Brain microvascular endothelial cell (primary cell): ENCODE data around the gene ADISSP.

Experiments used
- DNase-seq: peaks from one replicate; pipeline ENCODE4 v3.0.0-alpha.2; 2020
- H3K27ac ChIP-seq: fragments of 250-450 bp; sonication (Bioruptor Pico); 2 replicates; pipeline ENCODE4 v1.5.1; 2020; ENCODE audit warnings: mild to moderate bottlenecking, moderate library complexity
- H3K27me3 ChIP-seq: fragments of 250-450 bp; sonication (Bioruptor Pico); replicated peaks from 2 replicates; pipeline ENCODE4 v1.5.1; 2020; ENCODE audit warnings: mild to moderate bottlenecking
- H3K36me3 ChIP-seq: fragments of 250-450 bp; sonication (Bioruptor Pico); replicated peaks from 2 replicates; pipeline ENCODE4 v1.5.1; 2020; ENCODE audit warnings: mild to moderate bottlenecking
- H3K4me3 ChIP-seq: 2 replicates; pipeline ENCODE4 v1.5.1; 2011; ENCODE audit warnings: low read depth, mild to moderate bottlenecking, control low read depth, low read length, moderate library complexity
- CTCF ChIP-seq: IDR thresholded peaks from 2 replicates; pipeline ENCODE4 v1.5.1; 2011; ENCODE audit warnings: low read depth, mild to moderate bottlenecking, moderate library complexity, low read length, control low read depth, inconsistent platforms; ENCODE audit errors: missing control alignments
- in situ Hi-C: cut with HindIII; loops from 2 replicates; pipeline ENCODE4 v1.10.0; 2017; ENCODE audit warnings: low sequenced_read_pairs, low pct_ligation_motif_present

The ADISSP gene

GRCh38 chr20:3800256-3800877 is 32.8 kb upstream of the ADISSP start:
- Histone ChIP-seq H3K36me3 (peaks cover 19% of the 10 kb centered on the region), H3K27me3 (no peaks in the 10 kb centered on the region), H3K4me3 (no peak overlapping the region), H3K27ac (no peak overlapping the region)
- in situ Hi-C loops, result no loop called here
- no peak for TF ChIP-seq CTCF
- no peak for DNase-seq

- no peaks in the 10 kb centered on the region for H3K27me3 ChIP-seq
- in situ Hi-C loops, result no loop called here
- no peak overlapping the region for H3K27ac ChIP-seq
- DNase-seq, result no peak
- no peak overlapping the region for H3K4me3 ChIP-seq
- TF ChIP-seq CTCF, result no peak
- H3K36me3 ChIP-seq, result peaks cover 19% of the 10 kb centered on the region
Measured at GRCh38 chr20:3798908-3799248, 31.3 kb upstream of the ADISSP start.

- in situ Hi-C loops, result no loop called here
- no peak for TF ChIP-seq CTCF
- H3K4me3 ChIP-seq, result no peak overlapping the region
- H3K27ac ChIP-seq, result no peak overlapping the region
- no peak for DNase-seq
- no peaks in the 10 kb centered on the region for H3K27me3 ChIP-seq
- H3K36me3 ChIP-seq, result peaks cover 14% of the 10 kb centered on the region
Measured at GRCh38 chr20:3798373-3798768, 30.8 kb upstream of the ADISSP start.

GRCh38 chr20:3797592-3798372 is 30.2 kb upstream of the ADISSP start:
- no peak for DNase-seq
- Histone ChIP-seq H3K27me3 (no peaks in the 10 kb centered on the region), H3K36me3 (peaks cover 8% of the 10 kb centered on the region), H3K27ac (no peak overlapping the region), H3K4me3 (peak overlapping the region; percentile 83)
- TF ChIP-seq CTCF, result no peak
- in situ Hi-C loops, result no loop called here

- in situ Hi-C loops, result no loop called here
- peaks cover 5% of the 10 kb centered on the region for H3K36me3 ChIP-seq
- no peak overlapping the region for H3K27ac ChIP-seq
- peak overlapping the region; percentile 83 for H3K4me3 ChIP-seq
- no peaks in the 10 kb centered on the region for H3K27me3 ChIP-seq
- no peak for TF ChIP-seq CTCF
- DNase-seq, result no peak
Measured at GRCh38 chr20:3797226-3797545, 29.6 kb upstream of the ADISSP start.
